Ascending aorta (tissue), 2 donors: ENCODE data around the gene PIM3. TPM values are rescaled to one million over a fixed set of nuclear protein-coding genes. Genes with fewer than 3 reads are reported as not detected.

Source experiments
- DNase-seq, 2 donors: peaks; one replicate each; pipeline ENCODE4 v3.0.0-alpha.2; 2019; ENCODE audit warnings: low spot score in 2 of 2
- H3K27ac ChIP-seq, 2 donors: fragments of 200-600 bp; sonication (generic); one replicate each; pipeline ENCODE4 v1.5.1; 2016 to 2017; ENCODE audit warnings: mild to moderate bottlenecking in 1 of 2
- H3K27me3 ChIP-seq: fragments of 200-600 bp; sonication (generic); one replicate; pipeline ENCODE4 v1.5.1; 2017
- H3K36me3 ChIP-seq, 2 donors: fragments of 200-600 bp; sonication (generic); one replicate each; pipeline ENCODE4 v1.5.1; 2016
- H3K4me1 ChIP-seq, 2 donors: fragments of 200-600 bp; sonication (generic); one replicate each; pipeline ENCODE4 v1.5.1; 2016 to 2017; ENCODE audit warnings: mild to moderate bottlenecking in 1 of 2
- H3K4me3 ChIP-seq, 2 donors: fragments of 200-600 bp; sonication (generic); one replicate each; pipeline ENCODE4 v1.5.1; 2016 to 2017; ENCODE audit warnings: mild to moderate bottlenecking in 1 of 2
- H3K9me3 ChIP-seq, 2 donors: fragments of 200-600 bp; sonication (generic); one replicate each; pipeline ENCODE4 v1.5.1; 2016
- CTCF ChIP-seq, 3 experiments: fragments of 200-600 bp in 2 of 3; fragments of 450-650 bp in 1 of 3; sonication (generic) in 2 of 3; IDR thresholded peaks; one replicate each; pipeline ENCODE4 v1.5.1; 2016 to 2019; ENCODE audit warnings: antibody characterized with exemption in 3 of 3, mild to moderate bottlenecking in 1 of 3, moderate library complexity in 1 of 3
- intact Hi-C: fragments of 100-400 bp; cut with DNase I; formaldehyde crosslinking; loops from one replicate; pipeline ENCODE4 v1.15.1; 2023
- total RNA-seq: library from RNA; depleted of rRNA; stranded (reverse); fragments of >200 nt; gene quantifications from one replicate; pipeline ENCODE4 v1.1.0, GENCODE V29; 2016

PIM3 gene
- total RNA-seq, 1 donor from 2014 or later = 269 TPM

GRCh38 chr22:49956914-49957825 is 3.4 kb upstream of the PIM3 start:
- Histone ChIP-seq H3K27ac (no peak overlapping the region), H3K4me3 (no peak overlapping the region), H3K4me1 (peaks cover under 1 to 18% of the 10 kb centered on the region in 2 donors), H3K27me3 (no peaks in the 10 kb centered on the region), H3K36me3 (no peaks in the 10 kb centered on the region), H3K9me3 (no peaks in the 10 kb centered on the region)
- intact Hi-C loops = no loop called here
- no peak for TF ChIP-seq CTCF (IDR thresholded peaks at IDR 0.05)
- no peak for DNase-seq

DNA sequence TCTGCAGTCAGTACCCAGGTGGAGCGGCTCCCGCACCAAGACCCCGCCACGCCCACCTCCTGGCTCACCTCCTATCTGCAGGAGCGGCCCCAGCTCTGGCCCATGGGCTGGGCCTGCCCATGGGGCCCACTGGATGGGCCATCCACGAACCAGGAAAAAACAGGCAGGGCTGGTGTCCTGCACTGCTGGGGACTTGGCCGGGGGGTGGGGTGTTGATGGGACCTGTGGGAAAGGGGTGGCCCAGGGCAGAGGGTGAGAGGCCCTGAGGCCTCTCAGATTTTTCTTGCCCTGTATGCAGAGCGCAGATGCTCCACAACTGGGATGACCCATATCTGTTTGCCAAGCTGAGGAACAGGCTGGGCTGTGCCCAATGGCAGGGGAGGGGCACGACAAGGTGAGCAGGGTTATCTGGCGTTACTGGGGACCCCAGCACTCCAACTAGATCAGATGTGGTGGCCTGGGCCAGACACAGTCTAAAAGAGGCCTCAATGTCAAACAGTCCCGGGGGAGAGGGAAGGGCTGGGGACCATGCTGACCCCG is 2.7 kb upstream of the PIM3 start:
- Histone ChIP-seq H3K4me3 (no peak overlapping the region), H3K27ac (no peak overlapping the region), H3K9me3 (no peaks in the 10 kb centered on the region), H3K4me1 (peaks cover 0 to 16% of the 10 kb centered on the region in 2 donors), H3K27me3 (no peaks in the 10 kb centered on the region), H3K36me3 (peaks cover 4 to 5% of the 10 kb centered on the region in 2 donors)
- DNase-seq = no peak
- intact Hi-C loops = no loop called here
- TF ChIP-seq CTCF (IDR thresholded peaks at IDR 0.05) = no peak

DNA sequence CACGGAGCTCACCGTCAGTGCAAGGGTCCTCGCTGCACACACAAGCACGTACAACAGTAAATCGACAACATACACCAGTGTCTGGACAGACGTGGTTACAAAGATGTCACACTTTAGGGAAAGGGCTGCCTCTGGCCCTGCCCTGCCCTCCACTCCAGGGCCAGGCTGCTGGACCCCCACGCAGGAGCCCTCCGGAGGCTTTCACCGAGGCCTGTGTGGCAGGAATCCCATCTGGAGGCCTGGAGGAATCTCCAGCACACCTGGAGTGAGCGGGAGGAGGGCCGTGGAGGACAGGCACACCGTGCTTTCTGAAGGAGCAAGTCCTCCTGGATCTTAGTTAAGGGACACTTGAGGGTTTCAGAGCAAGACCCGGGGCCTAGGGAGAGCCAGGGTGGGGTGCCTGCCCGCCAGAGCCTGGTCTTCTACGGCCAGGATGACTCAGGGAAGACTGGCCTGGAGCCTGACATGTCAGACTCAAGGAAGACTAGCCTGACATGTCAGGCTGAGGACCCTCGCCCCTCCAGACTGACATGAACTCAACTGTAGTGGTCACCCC is 2.1 kb upstream of the PIM3 start:
- H3K9me3 ChIP-seq = no peaks in the 10 kb centered on the region
- no peak for TF ChIP-seq CTCF (IDR thresholded peaks at IDR 0.05)
- H3K27me3 ChIP-seq = no peaks in the 10 kb centered on the region
- H3K4me1 ChIP-seq = peaks cover 0 to 21% of the 10 kb centered on the region in 2 donors
- no peak for DNase-seq
- no peak overlapping the region for H3K4me3 ChIP-seq
- intact Hi-C loops = no loop called here
- H3K36me3 ChIP-seq = peaks cover 10% of the 10 kb centered on the region in 2 donors
- H3K27ac ChIP-seq = no peak overlapping the region

DNA sequence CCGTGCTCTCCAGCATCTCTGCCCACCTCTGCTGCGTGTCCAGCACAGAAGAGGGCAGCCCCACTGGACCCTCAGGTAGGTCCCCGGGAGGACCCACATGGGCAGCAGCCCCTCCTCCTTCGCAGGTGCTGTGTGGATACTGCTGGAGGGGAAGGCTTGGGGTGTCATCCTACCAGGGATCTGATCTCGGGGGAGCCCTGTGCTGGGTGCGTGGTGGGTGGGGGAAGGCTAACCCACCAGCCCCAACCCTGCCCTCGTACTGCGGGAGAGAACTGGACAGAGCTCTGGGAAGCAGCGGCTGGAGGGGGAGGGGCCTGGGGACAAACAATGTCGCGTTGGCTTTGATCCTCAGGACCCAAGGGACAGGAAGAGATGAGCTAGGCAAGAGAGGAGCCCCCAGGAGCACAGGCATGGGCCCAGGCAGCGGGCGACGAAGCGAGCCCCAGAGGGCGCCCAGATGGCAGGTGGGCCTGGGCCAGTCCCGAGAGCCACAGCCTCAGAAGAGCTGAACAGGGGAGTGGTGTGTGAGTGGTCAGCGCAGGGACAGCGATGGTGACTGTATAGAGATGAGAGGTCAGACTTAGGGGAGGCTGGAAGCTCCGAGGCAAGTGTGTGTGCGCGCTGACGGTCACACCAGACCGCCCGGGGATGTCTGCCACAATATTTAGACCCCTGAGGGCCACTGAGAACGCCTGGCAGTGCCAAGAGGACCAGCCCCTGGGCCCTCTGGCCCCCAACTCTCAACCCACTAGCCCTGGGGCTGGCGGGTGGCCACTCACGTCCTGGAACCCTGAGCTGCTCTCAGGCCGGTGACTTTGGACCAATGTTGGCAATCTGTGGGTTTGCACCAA is 1.4 kb upstream of the PIM3 start:
- no peak for TF ChIP-seq CTCF (IDR thresholded peaks at IDR 0.05)
- DNase-seq = no peak
- intact Hi-C loops = no loop called here
- H3K9me3 ChIP-seq = no peaks in the 10 kb centered on the region
- H3K27ac ChIP-seq = peak overlapping the region; percentile 88 to 96
- no peaks in the 10 kb centered on the region for H3K27me3 ChIP-seq
- peaks cover 0 to 20% of the 10 kb centered on the region in 2 donors for H3K4me1 ChIP-seq
- peak overlapping the region; percentile 85 to 89 for H3K4me3 ChIP-seq
- H3K36me3 ChIP-seq = peaks cover 16 to 17% of the 10 kb centered on the region in 2 donors

DNA sequence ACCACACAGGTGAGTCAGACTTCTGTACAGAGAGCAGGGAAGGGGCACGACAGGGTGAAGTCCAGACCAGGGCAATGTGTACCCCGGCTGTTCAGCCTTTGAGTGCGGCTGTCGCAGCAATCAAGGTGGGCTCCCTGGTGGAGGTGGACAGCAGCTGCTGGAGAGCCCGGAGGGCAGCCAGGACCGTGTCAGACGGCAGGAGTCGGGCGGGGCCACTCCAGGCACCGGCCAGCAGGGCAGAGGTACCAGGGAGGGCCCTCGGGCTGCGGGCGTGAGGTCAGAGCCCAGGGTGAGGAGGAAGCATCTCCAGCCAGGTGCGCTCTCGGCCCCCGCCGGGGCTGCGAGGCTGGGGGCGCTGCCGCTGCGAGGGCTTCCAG is 802 bp upstream of the PIM3 start:
- Histone ChIP-seq H3K27me3 (no peaks in the 10 kb centered on the region), H3K9me3 (no peaks in the 10 kb centered on the region), H3K4me1 (peaks cover 0 to 18% of the 10 kb centered on the region in 2 donors), H3K36me3 (peaks cover 18 to 21% of the 10 kb centered on the region in 2 donors), H3K4me3 (peak overlapping the region; percentile 85 to 89), H3K27ac (peak overlapping the region; percentile 88 to 96)
- TF ChIP-seq CTCF (IDR thresholded peaks at IDR 0.05) = no peak
- intact Hi-C loops = loop anchor here (1.0 to 10.0 kb wide), 5 partner anchors 23 to 545 kb away; partner anchors contain the start of genes ALG12, CRELD2, LMF2 and NCAPH2
- DNase-seq = no peak
